ENCODE data around the gene CERS3. TPM values are rescaled to one million over a fixed set of nuclear protein-coding genes. Genes with fewer than 3 reads are reported as not detected.

The CERS3 gene
- total RNA-seq, 1 experiment from 2014 or later = not detected

GRCh38 chr15:100571592-100572167, 42.9 kb upstream of the CERS3 start:
- H3K4me3 ChIP-seq (ENCODE audit: low read depth, low read length, poor library complexity, severe bottlenecking) = no peak overlapping the region
- TF ChIP-seq CTCF (conservative IDR thresholded peaks at IDR 0.05; ENCODE audit: low read depth, low read length) (no peak), EZH2 (IDR thresholded peaks at IDR 0.05; ENCODE audit: borderline replicate concordance, low read depth, low read length, poor library complexity, severe bottlenecking) (no peak)
- no peak for DNase-seq (ENCODE audit: low spot score)
- H3K36me3 ChIP-seq (ENCODE audit: insufficient read depth, low read length, poor library complexity, severe bottlenecking) = peaks cover 4% of the 10 kb centered on the region
- H3K4me1 ChIP-seq (ENCODE audit: insufficient read depth, low read length, poor library complexity, severe bottlenecking) = no peaks in the 10 kb centered on the region
- CTCF ChIA-PET = interaction anchor here (1.2 kb wide), 1 partner anchor 222 kb away, joined by 11 read pairs; no protein-coding TSS in a partner anchor
- H3K27me3 ChIP-seq (replicated peaks; ENCODE audit: insufficient read depth, low read depth, low read length, poor library complexity) = no peaks in the 10 kb centered on the region
- H3K27ac ChIP-seq (ENCODE audit: low read depth, low read length, poor library complexity, severe bottlenecking) = no peak overlapping the region
- intact Hi-C loops (cut with micrococcal nuclease; ENCODE audit: unreplicated experiment) = loop anchor here (5.0 kb wide), 1 partner anchor 224 kb away; no protein-coding TSS in a partner anchor
- POLR2A ChIA-PET (ENCODE audit: low non-redundant PET) = no interaction called here
- no TSS peak for BruUV-seq (replicated peaks)
- H3K9me3 ChIP-seq (ENCODE audit: low read depth, low read length, poor library complexity, severe bottlenecking) = no peaks in the 10 kb centered on the region

- no peak for TF ChIP-seq EZH2 (IDR thresholded peaks at IDR 0.05; ENCODE audit: borderline replicate concordance, low read depth, low read length, poor library complexity, severe bottlenecking)
- no peak for TF ChIP-seq CTCF (conservative IDR thresholded peaks at IDR 0.05; ENCODE audit: low read depth, low read length)
- intact Hi-C loops (cut with micrococcal nuclease; ENCODE audit: unreplicated experiment) = loop anchor here (5.0 kb wide), 1 partner anchor 224 kb away; no protein-coding TSS in a partner anchor
- no peak overlapping the region for H3K4me3 ChIP-seq (ENCODE audit: low read depth, low read length, poor library complexity, severe bottlenecking)
- ChIA-PET CTCF (no interaction called here), POLR2A (ENCODE audit: low non-redundant PET) (no interaction called here)
- no TSS peak for BruUV-seq (replicated peaks)
- no peak for DNase-seq (ENCODE audit: low spot score)
- no peaks in the 10 kb centered on the region for H3K27me3 ChIP-seq (replicated peaks; ENCODE audit: insufficient read depth, low read depth, low read length, poor library complexity)
- H3K36me3 ChIP-seq (ENCODE audit: insufficient read depth, low read length, poor library complexity, severe bottlenecking) = peaks cover 4% of the 10 kb centered on the region
- no peaks in the 10 kb centered on the region for H3K9me3 ChIP-seq (ENCODE audit: low read depth, low read length, poor library complexity, severe bottlenecking)
- no peaks in the 10 kb centered on the region for H3K4me1 ChIP-seq (ENCODE audit: insufficient read depth, low read length, poor library complexity, severe bottlenecking)
- H3K27ac ChIP-seq (ENCODE audit: low read depth, low read length, poor library complexity, severe bottlenecking) = no peak overlapping the region
Observed at GRCh38 chr15:100570735-100571313, 42.1 kb upstream of the CERS3 start.

- no peak for DNase-seq (ENCODE audit: low spot score)
- no peak overlapping the region for H3K27ac ChIP-seq (ENCODE audit: low read depth, low read length, poor library complexity, severe bottlenecking)
- TF ChIP-seq CTCF (conservative IDR thresholded peaks at IDR 0.05; ENCODE audit: low read depth, low read length) (no peak), EZH2 (IDR thresholded peaks at IDR 0.05; ENCODE audit: borderline replicate concordance, low read depth, low read length, poor library complexity, severe bottlenecking) (no peak)
- H3K4me1 ChIP-seq (ENCODE audit: insufficient read depth, low read length, poor library complexity, severe bottlenecking) = no peaks in the 10 kb centered on the region
- no peaks in the 10 kb centered on the region for H3K9me3 ChIP-seq (ENCODE audit: low read depth, low read length, poor library complexity, severe bottlenecking)
- no TSS peak for BruUV-seq (replicated peaks)
- ChIA-PET POLR2A (ENCODE audit: low non-redundant PET) (no interaction called here), CTCF (no interaction called here)
- no peaks in the 10 kb centered on the region for H3K27me3 ChIP-seq (replicated peaks; ENCODE audit: insufficient read depth, low read depth, low read length, poor library complexity)
- H3K36me3 ChIP-seq (ENCODE audit: insufficient read depth, low read length, poor library complexity, severe bottlenecking) = peaks cover 4% of the 10 kb centered on the region
- no peak overlapping the region for H3K4me3 ChIP-seq (ENCODE audit: low read depth, low read length, poor library complexity, severe bottlenecking)
- intact Hi-C loops (cut with micrococcal nuclease; ENCODE audit: unreplicated experiment) = loop anchor here (5.0 kb wide), 1 partner anchor 223 kb away; no protein-coding TSS in a partner anchor
Observed at GRCh38 chr15:100570275-100570674, 41.5 kb upstream of the CERS3 start.

All from A673 (cell line).